AG09319 (cell line): Measurements from ENCODE around the gene ZMYND19.
"Not testable (repeated sequence)": the region's sequence is repeated elsewhere in the genome, so short reads cannot be mapped to it uniquely, and the experiment has no call there.

ENCODE experiments used
- DNase-seq: peaks from one replicate; pipeline ENCODE4 v3.0.0-alpha.2; 2010; ENCODE audit warnings: low read depth; ENCODE audit errors: extremely low read depth
- CTCF ChIP-seq: IDR thresholded peaks from 2 replicates; pipeline ENCODE4 v1.5.1; 2011; ENCODE audit warnings: low read depth, mild to moderate bottlenecking, inconsistent platforms, low read length, moderate library complexity

The ZMYND19 gene

DNA sequence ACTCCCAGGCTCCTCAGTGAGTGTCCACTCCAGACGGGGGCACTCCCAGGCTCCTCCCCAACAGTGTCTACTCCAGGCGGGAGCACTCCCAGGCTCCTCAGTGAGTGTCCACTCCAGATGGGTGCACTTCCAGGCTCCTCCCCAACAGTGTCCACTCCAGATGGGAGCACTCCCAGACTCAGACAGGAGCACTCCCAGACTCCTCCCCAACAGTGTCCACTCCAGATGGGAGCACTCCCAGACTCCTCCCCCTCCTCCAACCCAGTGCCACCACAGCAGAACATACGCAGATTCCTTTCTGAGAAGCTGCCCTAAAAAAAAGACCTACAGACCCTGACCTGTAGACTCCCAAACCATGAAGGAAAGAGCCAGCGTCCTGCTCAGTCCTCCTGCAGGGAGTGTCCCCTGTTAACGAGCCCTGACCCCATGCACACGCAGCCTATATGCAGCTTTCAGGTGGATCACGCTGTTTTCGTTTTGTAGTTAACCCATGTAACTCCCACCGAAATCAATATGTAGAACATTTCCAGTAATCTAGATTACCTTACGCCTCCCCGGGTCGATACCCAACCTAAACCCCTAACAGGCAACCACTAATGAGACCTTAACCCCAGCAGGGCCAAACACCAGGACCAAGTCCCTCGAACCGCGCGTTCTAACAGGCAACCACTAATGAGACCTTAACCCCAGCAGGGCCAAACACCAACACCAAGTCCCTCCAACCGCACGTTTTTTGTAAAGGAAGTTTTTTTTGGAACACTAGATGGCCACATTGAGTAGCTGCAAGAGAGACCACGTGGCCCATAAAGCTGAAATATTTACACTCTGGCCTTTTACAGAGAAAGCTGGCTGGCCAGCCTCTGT is 55.8 kb downstream of the ZMYND19 start:
- peak; percentile 12 for DNase-seq
- TF ChIP-seq CTCF = peak; percentile 71

DNA sequence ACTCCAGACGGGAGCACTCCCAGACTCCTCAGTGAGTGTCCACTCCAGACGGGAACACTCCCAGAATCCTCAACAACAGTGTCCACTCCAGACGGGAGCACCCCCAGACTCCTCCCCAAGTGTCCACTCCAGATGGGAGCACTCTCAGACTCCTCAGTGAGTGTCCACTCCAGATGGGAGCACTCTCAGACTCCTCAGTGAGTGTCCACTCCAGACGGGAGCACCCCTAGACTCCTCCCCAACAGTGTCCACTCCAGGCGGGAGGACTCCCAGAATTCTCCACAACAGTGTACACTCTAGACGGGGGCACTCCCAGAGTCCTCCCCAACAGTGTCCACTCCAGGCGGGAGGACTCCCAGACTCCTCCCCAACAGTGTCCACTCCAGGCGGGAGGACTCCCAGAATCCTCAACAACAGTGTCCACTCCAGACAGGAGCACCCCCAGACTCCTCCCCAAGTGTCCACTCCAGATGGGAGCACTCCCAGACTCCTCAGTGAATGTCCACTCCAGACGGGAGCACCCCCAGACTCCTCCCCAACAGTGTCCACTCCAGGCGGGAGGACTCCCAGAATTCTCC is 57.3 kb downstream of the ZMYND19 start:
- DNase-seq = not testable (repeated sequence)
